Hepatocyte (in vitro differentiated cells): Measurements from ENCODE around the gene KIRREL1. TPM values are rescaled to one million over a fixed set of nuclear protein-coding genes. Genes with fewer than 3 reads are reported as not detected.

Experiments used
- DNase-seq: peaks from one replicate; pipeline ENCODE4 v3.0.0-alpha.2; 2016; ENCODE audit warnings: low spot score
- H2AFZ ChIP-seq: fragments of 200-600 bp; sonication (generic); 2 replicates; pipeline ENCODE4 v1.6.0; 2016; ENCODE audit warnings: antibody characterized with exemption, mild to moderate bottlenecking
- H3K27ac ChIP-seq: fragments of 200-600 bp; sonication (generic); 2 replicates; pipeline ENCODE4 v1.5.1; 2016; ENCODE audit warnings: mild to moderate bottlenecking
- H3K27me3 ChIP-seq: fragments of 200-600 bp; sonication (generic); 2 replicates; pipeline ENCODE4 v1.6.1; 2016
- H3K36me3 ChIP-seq: fragments of 200-600 bp; sonication (generic); replicated peaks from 2 replicates; pipeline ENCODE4 v1.5.1; 2016; ENCODE audit warnings: low read depth; ENCODE audit not compliant: insufficient read depth
- H3K4me1 ChIP-seq: fragments of 200-600 bp; sonication (generic); 2 replicates; pipeline ENCODE4 v1.5.1; 2016; ENCODE audit warnings: mild to moderate bottlenecking, moderate library complexity; ENCODE audit not compliant: insufficient read depth
- H3K4me2 ChIP-seq: fragments of 200-600 bp; sonication (generic); 2 replicates; pipeline ENCODE4 v1.6.0; 2016
- H3K4me3 ChIP-seq: fragments of 200-600 bp; sonication (generic); 2 replicates; pipeline ENCODE4 v1.5.1; 2016; ENCODE audit warnings: mild to moderate bottlenecking
- H3K79me2 ChIP-seq: fragments of 200-600 bp; sonication (generic); 2 replicates; pipeline ENCODE4 v1.6.0; 2017; ENCODE audit warnings: mild to moderate bottlenecking
- H3K9me2 ChIP-seq: fragments of 200-600 bp; sonication (generic); replicated peaks from 2 replicates; pipeline ENCODE4 v1.6.0; 2017; ENCODE audit warnings: mild to moderate bottlenecking; ENCODE audit not compliant: insufficient read depth
- H3K9me3 ChIP-seq: fragments of 200-600 bp; sonication (generic); 2 replicates; pipeline ENCODE4 v1.5.1; 2016; ENCODE audit warnings: low read depth, mild to moderate bottlenecking
- H4K20me1 ChIP-seq: fragments of 200-600 bp; sonication (generic); 2 replicates; pipeline ENCODE4 v1.6.0; 2016; ENCODE audit warnings: mild to moderate bottlenecking; ENCODE audit not compliant: insufficient read depth, poor library complexity, severe bottlenecking
- CTCF ChIP-seq: fragments of 200-600 bp; sonication (generic); IDR thresholded peaks from 2 replicates; pipeline ENCODE4 v1.5.1; 2016; ENCODE audit warnings: antibody characterized with exemption, mild to moderate bottlenecking; ENCODE audit not compliant: poor library complexity
- EZH2 ChIP-seq: fragments of 200-600 bp; sonication (generic); IDR thresholded peaks from 2 replicates; pipeline ENCODE4 v1.6.1; 2016; ENCODE audit warnings: antibody characterized with exemption, mild to moderate bottlenecking, borderline replicate concordance
- EZH2phosphoT487 ChIP-seq: fragments of 200-600 bp; sonication (generic); IDR thresholded peaks from one replicate; pipeline ENCODE4 v1.6.1; 2018; ENCODE audit warnings: antibody characterized with exemption, mild to moderate bottlenecking, low read depth, moderate library complexity; ENCODE audit not compliant: unreplicated experiment, severe bottlenecking
- WGBS: methylation state at CpG from one replicate; pipeline ENCODE4 v1.1.6; 2016; ENCODE audit warnings: low lambda C conversion rate; ENCODE audit errors: missing lambda C conversion rate; 5-methylcytosine and 5-hydroxymethylcytosine counted together
- polyA plus RNA-seq: library from polyadenylated mRNA; unstranded; fragments of >200 nt; fragmentation: Nextera tagmentation; extraction: Ambion mirVana; gene quantifications from 2 replicates; pipeline ENCODE4 v1.2.1, GENCODE V29; 2016
- total RNA-seq: library from RNA; depleted of rRNA; stranded (reverse); fragments of >200 nt; gene quantifications from 2 replicates; pipeline ENCODE4 v1.2.3, GENCODE V29; 2014

The KIRREL1 gene
- total and polyA plus RNA-seq, 2 experiments from 2014 or later = 20.4 to 47.1 TPM

DNA sequence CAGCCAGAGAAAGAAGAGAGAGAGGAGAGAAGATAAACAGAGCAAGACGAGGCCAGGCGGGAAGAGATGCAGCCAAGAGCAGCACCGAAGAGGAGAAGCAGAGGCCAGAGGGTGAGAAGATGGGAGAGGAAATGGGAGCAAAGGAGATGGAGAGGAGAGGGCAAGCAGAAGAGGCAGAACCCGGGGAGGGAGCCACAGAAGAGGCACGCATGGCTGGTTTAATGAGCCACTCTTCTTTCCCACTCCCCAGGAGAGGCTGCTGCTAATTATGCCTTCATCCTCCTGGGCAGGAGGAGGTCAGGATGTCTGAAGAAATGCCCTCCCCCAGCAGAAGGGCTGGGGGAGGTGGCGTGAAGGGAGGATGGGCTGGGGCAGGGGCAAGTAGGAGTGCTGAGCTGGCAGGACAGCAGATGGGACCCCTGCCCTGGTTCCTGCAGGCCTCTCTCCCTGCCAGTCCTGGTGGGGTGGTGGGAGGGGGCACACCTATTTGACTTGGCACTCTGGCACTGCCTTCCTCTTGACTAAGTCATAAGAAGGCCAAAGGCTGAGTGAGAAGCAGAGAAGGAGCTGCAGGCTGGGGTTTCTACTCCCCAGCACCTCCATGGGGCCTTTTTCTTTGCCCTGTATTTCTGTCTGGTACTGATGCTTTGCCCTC, 32.3 kb downstream of the KIRREL1 start:
- no peaks in the 10 kb centered on the region for H3K27me3 ChIP-seq
- H3K36me3 ChIP-seq = no peaks in the 10 kb centered on the region
- no peaks in the 10 kb centered on the region for H3K9me2 ChIP-seq
- no peaks in the 10 kb centered on the region for H4K20me1 ChIP-seq
- H3K79me2 ChIP-seq = peaks cover 84% of the 10 kb centered on the region
- H3K4me3 ChIP-seq = no peak overlapping the region
- no peak overlapping the region for H3K27ac ChIP-seq
- no peak for DNase-seq
- 76% methylated on average over 6 of the region's 6 CpGs for WGBS
- no peaks in the 10 kb centered on the region for H3K9me3 ChIP-seq
- TF ChIP-seq EZH2 (no peak), CTCF (no peak), EZH2phosphoT487 (no peak)
- no peak overlapping the region for H3K4me2 ChIP-seq
- peaks cover 9% of the 10 kb centered on the region for H3K4me1 ChIP-seq
- H2AFZ ChIP-seq = no peak overlapping the region

DNA sequence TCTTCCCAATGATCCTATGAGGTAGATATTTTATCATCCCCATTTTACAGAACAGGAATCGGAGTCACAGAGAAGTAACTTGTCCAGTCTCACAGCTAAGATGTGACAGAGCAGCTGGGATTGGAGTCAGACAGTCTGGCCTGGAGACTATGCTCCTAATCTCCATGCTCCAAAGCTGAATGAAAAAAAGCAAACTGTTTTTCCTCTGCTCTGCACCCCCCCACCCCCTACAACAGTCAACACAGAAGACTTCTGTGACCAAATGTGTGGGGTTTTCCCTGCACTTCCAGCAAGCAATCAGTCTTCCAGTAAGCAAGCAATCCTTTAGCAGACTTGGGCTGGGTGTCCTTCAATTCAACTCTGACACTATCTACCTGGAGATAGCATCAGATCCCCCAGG, 33.2 kb downstream of the KIRREL1 start:
- H3K4me1 ChIP-seq = peaks cover 3% of the 10 kb centered on the region
- H3K79me2 ChIP-seq = peaks cover 83% of the 10 kb centered on the region
- H3K27ac ChIP-seq = no peak overlapping the region
- 91% methylated on average over 1 of the region's 1 CpG for WGBS
- H3K4me2 ChIP-seq = no peak overlapping the region
- no peaks in the 10 kb centered on the region for H3K9me3 ChIP-seq
- no peaks in the 10 kb centered on the region for H4K20me1 ChIP-seq
- H3K4me3 ChIP-seq = no peak overlapping the region
- no peaks in the 10 kb centered on the region for H3K27me3 ChIP-seq
- TF ChIP-seq EZH2phosphoT487 = no peak
- no peak for TF ChIP-seq CTCF
- no peak for TF ChIP-seq EZH2
- no peaks in the 10 kb centered on the region for H3K36me3 ChIP-seq
- no peaks in the 10 kb centered on the region for H3K9me2 ChIP-seq
- no peak overlapping the region for H2AFZ ChIP-seq
- DNase-seq = no peak

DNA sequence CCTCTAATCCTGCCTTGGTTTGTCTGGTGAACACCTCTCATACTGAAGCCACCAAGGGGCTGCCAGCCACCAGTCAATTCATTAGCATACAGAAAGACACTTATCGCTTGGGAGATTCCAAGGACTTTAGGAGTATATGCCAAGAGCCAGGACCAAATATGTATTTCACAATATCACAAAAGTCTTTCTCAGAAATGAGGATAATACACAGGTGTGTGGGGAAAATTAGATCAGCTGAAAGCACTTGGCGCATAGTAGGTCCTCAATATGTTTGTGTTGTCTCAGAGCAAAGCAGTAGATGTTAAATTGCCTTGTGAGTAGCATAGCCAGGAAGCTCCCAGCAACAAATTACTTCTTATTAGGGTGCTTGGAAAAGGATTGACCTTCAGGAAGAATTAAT, 34.1 kb downstream of the KIRREL1 start:
- no peaks in the 10 kb centered on the region for H3K9me2 ChIP-seq
- H3K27ac ChIP-seq = no peak overlapping the region
- no peak overlapping the region for H2AFZ ChIP-seq
- H3K36me3 ChIP-seq = no peaks in the 10 kb centered on the region
- peaks cover 80% of the 10 kb centered on the region for H3K79me2 ChIP-seq
- no peak overlapping the region for H3K4me3 ChIP-seq
- no peaks in the 10 kb centered on the region for H3K9me3 ChIP-seq
- 100% methylated on average over 2 of the region's 2 CpGs for WGBS
- no peak for TF ChIP-seq EZH2phosphoT487
- no peak for TF ChIP-seq CTCF
- no peak for TF ChIP-seq EZH2
- H3K4me1 ChIP-seq = peaks cover 3% of the 10 kb centered on the region
- H3K27me3 ChIP-seq = no peaks in the 10 kb centered on the region
- no peaks in the 10 kb centered on the region for H4K20me1 ChIP-seq
- DNase-seq = no peak
- no peak overlapping the region for H3K4me2 ChIP-seq

DNA sequence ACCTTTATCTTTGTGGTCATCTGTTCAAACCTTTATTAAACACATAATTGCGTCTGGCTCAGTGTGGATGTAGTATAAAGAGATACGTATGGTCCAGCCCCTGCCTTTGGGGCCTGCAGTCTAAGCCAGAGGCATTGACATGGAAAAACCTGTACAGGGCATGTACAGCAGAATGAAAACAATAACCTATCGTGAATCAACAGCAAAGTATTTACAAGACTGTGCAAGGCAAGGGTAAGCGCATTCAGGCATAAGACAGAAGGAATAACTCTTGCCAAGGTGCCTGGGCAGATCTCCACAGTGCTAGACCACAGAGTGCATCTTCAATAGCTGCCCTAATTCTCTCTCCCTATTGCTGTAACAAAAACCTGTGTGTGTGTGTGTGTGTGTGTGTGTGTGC, 35.5 kb downstream of the KIRREL1 start:
- 43% methylated on average over 4 of the region's 4 CpGs for WGBS
- Histone ChIP-seq H3K9me2 (no peaks in the 10 kb centered on the region), H4K20me1 (no peaks in the 10 kb centered on the region), H3K36me3 (no peaks in the 10 kb centered on the region), H3K27ac (no peak overlapping the region), H3K4me2 (no peak overlapping the region), H3K9me3 (no peaks in the 10 kb centered on the region), H3K4me1 (no peaks in the 10 kb centered on the region), H3K27me3 (no peaks in the 10 kb centered on the region), H2AFZ (no peak overlapping the region), H3K4me3 (no peak overlapping the region), H3K79me2 (peaks cover 71% of the 10 kb centered on the region)
- no peak for DNase-seq
- TF ChIP-seq CTCF = no peak
- no peak for TF ChIP-seq EZH2
- no peak for TF ChIP-seq EZH2phosphoT487
